GM12801 (cell line): Measurements from ENCODE around the gene PRKCQ.

Experiments
- TF ChIP-seq, protein P1 (sequence below): IDR thresholded peaks from one replicate; pipeline ENCODE4 v1.5.1; 2011; ENCODE audit warnings: control low read depth; ENCODE audit not compliant: insufficient read length; ENCODE audit errors: extremely low read depth

Gene PRKCQ

DNA sequence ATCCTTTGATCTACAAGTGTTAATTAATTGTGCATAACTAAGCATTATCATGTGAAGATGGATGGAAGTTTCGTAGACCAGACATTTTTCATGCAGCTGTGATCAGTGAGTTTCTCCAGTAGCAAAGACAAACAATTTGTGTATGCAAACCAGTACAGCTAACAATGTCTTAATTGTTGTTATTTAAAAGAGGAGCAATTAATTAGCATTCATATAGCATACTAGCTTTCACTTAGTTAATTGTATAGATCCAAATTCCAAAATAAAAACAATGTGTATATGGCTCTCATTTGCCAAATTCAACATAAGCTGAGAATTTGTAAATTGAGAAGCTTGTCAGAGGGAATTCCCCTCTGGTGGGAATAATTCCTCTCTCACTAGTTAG is 22.6 kb upstream of the PRKCQ start:
- TF ChIP-seq, protein P1, sequence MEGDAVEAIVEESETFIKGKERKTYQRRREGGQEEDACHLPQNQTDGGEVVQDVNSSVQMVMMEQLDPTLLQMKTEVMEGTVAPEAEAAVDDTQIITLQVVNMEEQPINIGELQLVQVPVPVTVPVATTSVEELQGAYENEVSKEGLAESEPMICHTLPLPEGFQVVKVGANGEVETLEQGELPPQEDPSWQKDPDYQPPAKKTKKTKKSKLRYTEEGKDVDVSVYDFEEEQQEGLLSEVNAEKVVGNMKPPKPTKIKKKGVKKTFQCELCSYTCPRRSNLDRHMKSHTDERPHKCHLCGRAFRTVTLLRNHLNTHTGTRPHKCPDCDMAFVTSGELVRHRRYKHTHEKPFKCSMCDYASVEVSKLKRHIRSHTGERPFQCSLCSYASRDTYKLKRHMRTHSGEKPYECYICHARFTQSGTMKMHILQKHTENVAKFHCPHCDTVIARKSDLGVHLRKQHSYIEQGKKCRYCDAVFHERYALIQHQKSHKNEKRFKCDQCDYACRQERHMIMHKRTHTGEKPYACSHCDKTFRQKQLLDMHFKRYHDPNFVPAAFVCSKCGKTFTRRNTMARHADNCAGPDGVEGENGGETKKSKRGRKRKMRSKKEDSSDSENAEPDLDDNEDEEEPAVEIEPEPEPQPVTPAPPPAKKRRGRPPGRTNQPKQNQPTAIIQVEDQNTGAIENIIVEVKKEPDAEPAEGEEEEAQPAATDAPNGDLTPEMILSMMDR, result no peak

DNA sequence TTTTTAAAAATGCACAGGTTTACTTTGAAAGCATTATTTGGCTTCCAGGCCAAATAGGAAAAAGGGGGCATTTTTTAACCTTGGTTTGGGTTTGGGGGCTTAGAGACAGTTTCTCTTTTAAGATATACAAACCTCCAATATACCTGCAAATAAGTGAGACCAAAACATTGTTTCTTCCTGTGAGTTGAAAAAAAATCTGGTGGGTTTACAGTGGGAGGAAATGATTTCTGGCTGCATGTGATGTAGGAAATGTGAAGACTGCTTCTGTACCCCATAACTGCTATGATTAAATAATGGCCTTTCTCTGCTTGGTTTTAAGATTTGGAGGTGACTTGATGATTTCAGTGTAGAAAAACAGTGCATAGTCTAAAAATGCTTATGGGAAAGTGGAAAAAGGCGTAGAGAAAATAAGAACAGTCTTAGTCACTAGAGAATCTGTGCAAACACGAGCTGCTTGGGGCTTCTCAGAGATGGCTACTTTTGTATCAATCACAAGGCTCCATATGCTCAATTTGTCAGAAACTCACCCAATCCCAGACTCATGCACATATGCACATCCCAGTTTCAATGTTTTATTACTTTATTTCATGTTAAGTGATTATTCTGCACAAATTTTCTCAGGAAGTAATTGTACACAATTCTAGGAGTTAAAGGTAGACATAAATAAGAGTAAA is 22.1 kb upstream of the PRKCQ start:
- TF ChIP-seq, protein P1, result no peak

DNA sequence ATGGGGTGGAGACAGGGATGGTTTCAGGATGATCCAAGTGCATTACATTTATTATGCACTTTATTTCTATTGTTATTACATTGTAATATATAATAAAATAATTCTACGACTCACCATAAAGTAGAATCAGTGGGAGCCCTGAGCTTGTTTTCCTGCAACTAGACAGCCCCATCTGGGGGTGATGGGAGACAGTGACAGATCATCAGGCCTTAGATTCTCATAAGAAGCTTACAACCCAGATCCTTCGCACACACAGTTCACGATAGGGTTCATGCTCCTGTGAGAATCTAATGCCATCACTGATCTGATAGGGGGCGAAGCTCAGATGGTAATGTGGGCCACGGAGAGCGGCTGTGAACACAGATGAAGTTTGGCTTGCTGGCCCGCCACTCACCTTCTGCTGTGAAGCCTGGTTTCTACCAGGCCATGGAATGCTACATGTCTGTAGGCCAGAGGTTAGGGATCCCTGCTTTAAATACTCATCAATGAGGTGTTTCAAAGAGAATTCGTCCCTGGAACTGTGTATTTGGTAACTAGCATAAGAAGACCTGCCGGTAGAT is 21.2 kb upstream of the PRKCQ start:
- TF ChIP-seq, protein P1, result no peak

DNA sequence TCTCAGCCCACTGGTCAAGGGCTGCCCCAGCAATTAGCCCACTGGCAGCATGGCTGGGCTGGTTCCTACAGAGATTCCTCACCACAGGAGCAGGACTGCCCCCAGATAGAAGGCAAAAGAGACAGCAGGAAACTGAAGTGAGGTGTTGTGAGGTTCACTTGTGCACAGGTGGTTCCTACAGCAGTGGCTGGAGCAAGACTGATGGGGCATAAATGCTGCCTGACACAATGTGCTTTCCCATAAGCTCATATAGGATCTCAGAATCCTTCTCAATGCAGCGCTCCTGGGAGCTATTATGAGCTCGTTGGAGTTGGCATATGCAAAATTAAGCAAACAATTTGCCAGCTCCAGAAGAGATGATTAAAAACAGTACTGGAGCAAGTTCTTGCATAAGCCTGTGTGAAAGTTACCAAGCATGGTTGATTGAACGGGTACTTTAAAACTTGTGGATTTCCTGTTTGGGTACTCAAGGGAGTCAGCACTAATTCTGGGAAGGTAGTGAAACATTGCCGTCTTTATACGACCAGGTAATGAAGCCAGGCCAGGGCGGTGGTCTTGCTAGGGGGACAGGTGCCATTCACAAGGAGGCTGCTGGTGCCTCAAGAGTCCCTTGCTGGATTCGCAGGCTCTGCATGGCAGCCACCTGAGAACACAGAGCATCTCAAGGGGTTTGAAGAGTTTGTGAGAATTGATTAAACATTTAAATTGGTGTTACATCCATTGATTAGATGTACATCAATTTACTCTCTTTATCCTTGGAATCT is 20.3 kb upstream of the PRKCQ start:
- TF ChIP-seq, protein P1, result no peak

DNA sequence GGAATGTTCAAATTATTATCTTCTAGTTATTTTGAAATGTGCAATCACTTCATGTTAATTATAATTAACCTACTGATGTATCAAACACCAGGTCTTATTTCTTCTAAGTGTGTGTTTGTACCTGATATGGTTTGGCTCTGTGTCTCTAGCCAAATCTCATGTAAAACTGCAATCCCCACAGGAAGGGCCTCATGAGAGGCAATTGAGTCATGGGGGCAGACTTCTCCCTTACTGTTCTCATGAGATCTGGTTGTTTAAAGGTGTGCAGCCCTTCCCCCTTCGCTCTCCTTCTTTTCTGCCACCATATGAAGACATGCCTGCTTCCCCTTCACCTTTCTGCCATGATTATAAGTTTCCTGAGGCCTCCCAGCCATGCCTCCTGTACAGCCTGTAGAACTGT is 18.6 kb upstream of the PRKCQ start:
- TF ChIP-seq, protein P1, result no peak

GRCh38 chr10:6597478-6597877 is 17.4 kb upstream of the PRKCQ start:
- TF ChIP-seq, protein P1, result no peak

GRCh38 chr10:6595499-6595898 is 15.4 kb upstream of the PRKCQ start:
- TF ChIP-seq, protein P1, result no peak
